Measurements from ENCODE around the gene ADCK2.
"Not testable (repeated sequence)": the region's sequence is repeated elsewhere in the genome, so short reads cannot be mapped to it uniquely, and the experiment has no call there.

ADCK2 gene

GRCh38 chr7:140672382-140673062, at the start of gene ADCK2:
TSS of gene ADCK2 (plus strand) at chr7:140672945. CDS start at chr7:140673331, 386 bp downstream.
- DNase-seq, result peak in 11 of 14 donors; percentile 12 to 77 (median 55)

DNA sequence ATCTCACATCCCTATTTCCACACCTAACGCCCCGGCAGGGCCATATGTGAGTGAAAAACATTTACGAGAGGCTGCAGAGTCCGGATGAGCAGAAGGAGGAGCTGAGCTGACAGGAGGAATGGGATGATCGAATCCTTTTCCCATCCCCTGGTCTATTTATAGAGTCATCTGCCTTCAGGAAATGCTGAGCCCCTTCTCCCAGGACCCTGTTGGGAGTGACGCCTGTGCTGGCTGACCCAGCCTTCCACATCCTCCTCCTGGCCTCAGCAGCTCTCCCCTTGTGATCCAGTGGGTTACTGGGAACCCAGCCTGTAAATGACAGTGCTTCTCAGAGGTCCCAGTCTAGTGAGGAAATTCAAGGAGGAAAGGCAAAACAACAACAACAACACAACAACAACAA, 48.8 kb upstream of the ADCK2 start:
- DNase-seq, result no peak

DNA sequence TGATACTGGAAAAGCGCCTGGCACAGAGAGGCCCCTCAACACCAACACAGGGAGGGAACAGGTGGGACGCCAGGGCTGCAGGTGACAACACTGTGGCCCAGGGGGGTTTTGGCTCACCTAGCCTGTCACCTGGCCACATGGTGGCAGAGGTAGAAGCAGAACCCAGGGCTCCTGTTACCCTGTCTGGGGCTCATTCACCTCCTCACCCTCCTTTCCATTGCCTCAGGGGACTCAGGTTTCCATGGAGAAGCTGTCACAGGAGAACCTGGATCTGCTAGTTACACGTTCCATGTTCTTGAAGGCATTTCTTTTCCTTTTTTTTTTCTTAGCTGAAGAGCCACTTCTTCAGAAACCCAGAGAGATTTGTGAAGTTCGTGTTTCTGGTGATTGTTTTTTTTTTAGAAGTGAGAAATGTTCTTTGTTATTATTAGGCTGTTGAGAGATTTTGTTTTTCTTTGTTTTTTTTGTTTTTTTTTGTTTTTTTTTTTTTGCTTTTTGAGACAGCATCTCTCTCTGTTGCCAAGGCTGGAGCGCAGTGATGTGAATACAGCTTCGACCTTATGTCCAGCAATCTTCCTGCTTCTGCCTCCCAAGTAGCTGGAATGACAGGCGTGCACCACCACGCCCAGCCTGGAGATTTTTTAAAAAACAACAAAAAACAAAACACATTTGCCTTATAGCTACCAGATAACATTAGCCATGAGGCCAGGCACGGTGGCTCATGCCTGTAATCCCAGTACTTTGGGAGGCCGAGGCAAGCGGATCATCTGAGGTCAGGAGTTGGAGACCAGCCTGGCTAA, 48.2 kb upstream of the ADCK2 start:
- DNase-seq, result no peak

- DNase-seq, result not testable (repeated sequence)
These were observed 47.6 kb upstream of the ADCK2 start for GRCh38 chr7:140625192-140625558.

DNA sequence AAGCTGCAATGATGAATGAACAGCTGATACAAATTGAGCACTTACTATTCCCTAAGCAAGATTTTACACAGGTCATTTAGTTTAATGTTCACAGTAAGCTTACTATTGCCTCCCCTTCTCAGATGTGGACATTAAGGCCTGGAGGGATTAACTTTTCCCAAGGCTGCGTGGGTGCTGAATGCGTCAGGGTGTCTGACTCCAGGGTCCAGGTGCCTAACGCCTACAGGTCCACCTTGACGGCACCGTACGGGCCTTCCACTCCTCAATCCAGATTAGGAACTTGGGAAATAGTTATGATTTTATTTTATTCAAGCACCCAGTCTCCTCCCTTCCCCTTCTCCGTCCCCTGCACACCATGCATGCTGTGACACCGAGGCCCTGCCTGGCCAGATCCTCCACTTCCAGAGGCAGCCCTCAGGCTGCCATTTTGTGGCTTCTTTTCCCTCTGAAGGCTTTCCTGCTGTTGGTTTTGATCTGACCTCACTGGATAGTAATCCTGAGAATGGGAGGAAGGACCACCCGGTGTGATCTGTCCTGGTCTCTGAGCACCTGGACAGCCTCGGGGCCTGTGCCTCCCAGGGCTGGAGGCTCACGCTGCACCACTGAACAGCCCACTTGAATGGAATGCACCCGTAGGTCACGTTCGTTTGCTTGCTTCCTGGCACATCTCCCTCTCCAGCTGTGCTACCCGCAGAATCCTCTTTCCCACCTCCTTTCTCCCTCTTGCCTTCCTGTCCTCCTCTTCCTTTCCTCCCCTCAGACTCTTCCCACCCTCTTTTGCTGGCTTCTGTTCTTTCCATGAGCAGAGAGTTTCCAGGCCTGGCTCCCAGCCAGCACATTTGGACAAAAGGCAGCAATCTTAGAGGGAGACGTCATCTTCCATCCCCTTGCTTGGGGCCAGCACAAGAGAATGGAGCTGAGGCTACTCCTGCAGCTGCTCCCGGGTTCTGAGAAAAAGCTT, 46.6 kb upstream of the ADCK2 start:
- DNase-seq, result peak in 12 of 14 donors; percentile 11 to 75 (median 47)

- DNase-seq, result no peak
These were observed 41.7 kb upstream of the ADCK2 start for GRCh38 chr7:140631021-140631420.

DNA sequence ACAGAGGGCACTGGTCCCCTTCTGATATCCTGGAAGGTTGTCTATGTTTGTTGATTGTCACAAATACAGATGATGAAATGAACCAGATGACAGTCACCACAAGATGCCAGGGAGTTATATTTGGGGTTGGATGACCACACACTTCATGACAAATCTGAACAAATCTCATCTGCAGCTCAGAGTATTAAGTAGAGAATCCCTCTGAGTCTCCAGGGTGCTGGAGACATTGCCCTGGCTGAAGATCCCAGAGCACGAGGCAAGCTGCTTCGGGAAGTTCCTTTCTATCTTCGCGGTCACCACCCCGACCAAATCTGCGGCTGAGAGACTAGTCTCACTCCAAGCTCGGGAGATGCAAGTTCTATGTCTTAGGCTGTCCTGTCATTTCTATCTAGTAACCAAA, 41.1 kb upstream of the ADCK2 start:
- DNase-seq, result no peak

DNA sequence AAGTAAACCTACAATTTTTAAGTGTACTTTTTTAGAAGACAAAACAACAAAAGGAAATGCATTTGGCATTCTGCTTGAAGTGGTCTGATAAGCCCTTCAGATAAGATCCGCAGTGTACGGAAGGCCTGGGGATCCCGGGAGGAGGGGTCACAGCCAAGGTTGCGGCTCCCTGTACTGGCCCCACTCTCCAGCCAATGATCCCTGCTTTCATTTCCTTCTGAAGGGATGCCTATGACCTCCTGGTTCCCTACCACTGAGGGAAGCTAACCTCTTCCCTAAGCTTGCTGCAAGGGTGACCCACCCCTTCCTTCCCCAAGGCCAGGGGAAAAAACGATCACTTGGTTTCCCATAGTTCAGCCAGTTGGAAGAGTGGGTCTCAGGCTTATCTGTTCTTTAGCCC, 37.4 kb upstream of the ADCK2 start:
- no peak for DNase-seq

- peak in 7 of 14 donors; percentile 17 to 76 (median 28) for DNase-seq
These were observed 36.9 kb upstream of the ADCK2 start for GRCh38 chr7:140635816-140636215.

DNA sequence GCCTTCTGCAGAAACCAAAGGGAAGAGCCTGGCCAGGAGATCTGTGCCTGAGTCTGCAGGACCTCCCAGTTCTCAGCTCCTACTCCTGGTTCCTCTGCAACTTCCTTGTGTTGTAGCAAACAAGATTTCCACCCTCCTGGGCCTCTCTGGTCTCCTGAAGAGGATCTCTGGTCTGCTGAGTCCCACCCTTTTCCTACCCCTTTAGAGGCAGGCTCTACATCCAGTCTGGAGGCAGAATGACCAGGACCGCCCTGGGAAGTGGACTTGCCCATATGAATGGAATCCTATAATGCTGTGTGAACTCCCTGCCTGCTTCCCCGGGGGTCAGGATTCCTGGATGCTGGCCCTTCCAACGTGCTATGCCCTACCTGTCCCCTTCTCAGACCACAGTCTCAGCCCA, 35.3 kb upstream of the ADCK2 start:
- DNase-seq, result no peak

GRCh38 chr7:140638173-140638791, 34.5 kb upstream of the ADCK2 start:
- peak in 3 of 14 donors; percentile 18 to 24 (median 23) for DNase-seq

GRCh38 chr7:140639366-140640053, 33.2 kb upstream of the ADCK2 start:
- DNase-seq, result peak in 4 of 14 donors; percentile 21 to 59 (median 26)

DNA sequence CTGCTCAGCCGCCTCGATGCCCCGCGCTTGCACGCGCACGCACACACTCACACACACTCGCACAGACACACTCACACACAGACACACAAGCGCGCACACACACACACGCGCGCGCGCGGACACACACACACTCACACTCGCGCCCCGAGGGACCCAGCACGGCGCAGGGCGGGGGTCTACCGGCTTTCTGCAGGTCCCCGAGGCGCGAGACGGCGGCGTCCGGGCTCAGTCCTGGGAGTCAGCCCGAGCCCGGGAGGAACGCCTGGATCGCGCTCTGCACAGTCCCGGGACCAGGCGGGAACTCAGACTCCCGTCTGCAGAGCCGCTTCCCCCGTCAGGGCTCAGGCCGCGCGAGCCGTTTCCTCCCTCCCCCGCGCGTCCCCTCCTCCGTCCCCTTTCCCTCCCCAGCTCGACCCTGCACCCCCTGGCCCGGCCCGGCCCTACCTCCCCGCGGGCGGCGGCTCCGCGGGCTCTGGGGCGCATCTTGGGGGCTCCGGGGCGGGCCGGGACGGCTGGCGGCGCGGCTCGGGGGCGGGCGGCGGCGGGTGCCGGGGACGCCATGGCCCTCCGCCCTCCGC, 32.6 kb upstream of the ADCK2 start:
- DNase-seq, result peak in 5 of 14 donors; percentile 24 to 71 (median 46)

GRCh38 chr7:140640727-140641523, 31.8 kb upstream of the ADCK2 start, which contains the start of gene DENND2A:
TSS of gene DENND2A (minus strand) at chr7:140640813. CDS start at chr7:140602397, 38,416 bp downstream.
- peak in 11 of 14 donors; percentile 50 to 84 (median 62) for DNase-seq

DNA sequence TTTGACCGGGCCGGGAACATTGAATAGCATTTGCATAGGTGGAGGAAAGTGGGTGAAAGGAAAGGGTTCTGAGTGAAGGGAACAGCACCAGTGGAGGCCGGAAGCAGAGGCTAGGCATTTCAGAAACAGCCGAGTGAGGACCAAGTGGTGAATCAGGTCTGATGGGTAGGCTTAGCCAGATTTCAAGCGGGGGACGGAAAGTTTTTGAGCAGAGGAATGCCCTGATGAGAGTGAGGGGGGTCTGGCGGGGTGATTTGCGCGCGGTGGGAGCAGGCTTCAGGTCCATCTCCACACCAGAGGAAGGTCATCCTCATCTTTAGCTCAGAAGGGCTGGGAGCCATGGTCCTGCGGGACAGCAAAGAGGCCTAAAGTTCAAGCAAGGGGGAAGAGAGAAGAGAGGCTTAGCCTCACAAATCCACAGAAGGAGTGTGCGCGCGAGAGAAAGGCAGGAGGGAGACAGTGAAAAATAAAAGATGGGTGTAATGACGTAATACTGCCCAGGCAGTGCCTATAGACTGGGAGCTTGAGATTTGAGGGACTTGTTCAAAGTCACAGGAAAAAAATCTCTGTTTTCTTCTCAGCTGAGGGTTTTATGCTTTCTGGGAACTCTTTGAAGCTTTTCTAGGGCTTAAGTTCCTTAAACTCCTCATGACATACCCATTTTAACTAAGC, 31.1 kb upstream of the ADCK2 start:
- DNase-seq, result peak in 1 of 14 donors; percentile 47

GRCh38 chr7:140643416-140643815, 29.3 kb upstream of the ADCK2 start:
- DNase-seq, result no peak

- not testable (repeated sequence) for DNase-seq
These were observed 28.0 kb upstream of the ADCK2 start for GRCh38 chr7:140644761-140645160.

- DNase-seq, result no peak
These were observed 27.4 kb upstream of the ADCK2 start for GRCh38 chr7:140645166-140645900.

All from C1 segment of cervical spinal cord (tissue), 14 donors.